ENCODE results near the gene HYPK.

HYPK gene

DNA sequence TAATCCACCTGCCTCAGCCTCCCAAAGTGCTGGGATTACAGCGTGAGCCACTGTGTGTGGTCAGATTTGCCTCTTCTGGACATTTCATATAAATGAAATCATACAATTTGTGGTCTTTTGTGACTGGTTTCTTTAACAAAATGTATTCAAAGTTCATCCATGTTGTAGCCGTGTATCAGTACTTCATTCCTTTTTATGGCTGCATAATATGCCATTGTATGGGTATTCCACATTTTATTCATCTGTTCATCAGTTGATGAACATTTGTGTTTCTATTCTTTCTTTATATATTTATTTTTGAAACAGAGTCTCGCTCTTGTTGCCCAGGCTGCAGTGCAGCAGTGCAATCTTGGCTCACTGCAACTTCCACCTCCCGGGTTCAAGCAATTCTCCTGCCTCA, 52.2 kb downstream of the HYPK start:
- DNase-seq: no peak
